HG03520 (cell line): Measurements from ENCODE around the gene MPHOSPH6.
"Not testable (repeated sequence)": the region's sequence is repeated elsewhere in the genome, so short reads cannot be mapped to it uniquely, and the experiment has no call there.

Experiments
- ATAC-seq: cut with Tn5 transposase; IDR thresholded peaks from one replicate; pipeline ENCODE4 v1.9.1; 2021; ENCODE audit warnings: mild to moderate bottlenecking, moderate library complexity; ENCODE audit not compliant: unreplicated experiment

MPHOSPH6 gene

DNA sequence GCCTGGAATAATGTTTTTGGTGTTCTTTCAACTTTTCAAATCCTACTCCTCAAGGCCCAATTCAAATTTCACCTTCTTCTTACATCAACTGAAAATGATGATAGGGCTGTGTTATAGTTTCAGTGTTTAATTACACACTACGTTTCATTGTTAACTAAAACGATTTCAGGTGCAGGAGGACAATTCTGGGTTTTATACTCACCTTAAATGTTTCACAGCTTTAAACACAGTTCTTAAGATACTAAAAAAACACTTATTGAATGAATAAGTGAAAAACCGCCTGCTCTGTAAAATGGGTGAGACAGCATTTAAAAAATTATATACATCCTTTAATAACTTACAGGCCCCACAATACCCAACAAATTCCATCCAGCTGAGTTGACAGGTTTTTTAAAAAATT is 6.2 kb upstream of the MPHOSPH6 start:
- no peak for ATAC-seq

DNA sequence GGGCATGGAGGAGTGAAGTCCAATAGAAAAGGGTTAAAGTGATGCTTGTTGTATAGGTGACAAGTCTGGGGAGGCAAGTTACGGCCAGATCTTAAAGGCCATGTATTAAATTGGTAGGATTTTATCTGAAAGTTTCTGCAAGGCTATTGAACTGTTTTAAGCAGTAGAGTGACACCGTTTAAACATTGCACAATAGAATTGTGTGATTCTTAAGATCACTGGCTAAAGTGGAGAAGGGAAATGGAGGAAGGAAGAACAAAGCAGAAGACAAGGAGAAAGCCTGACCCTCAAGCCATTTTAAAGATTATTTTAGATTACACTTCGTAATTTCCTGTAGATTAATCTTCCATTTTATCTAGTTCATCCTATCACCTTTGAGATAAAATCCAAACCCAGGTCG is 5.6 kb upstream of the MPHOSPH6 start:
- no peak for ATAC-seq

DNA sequence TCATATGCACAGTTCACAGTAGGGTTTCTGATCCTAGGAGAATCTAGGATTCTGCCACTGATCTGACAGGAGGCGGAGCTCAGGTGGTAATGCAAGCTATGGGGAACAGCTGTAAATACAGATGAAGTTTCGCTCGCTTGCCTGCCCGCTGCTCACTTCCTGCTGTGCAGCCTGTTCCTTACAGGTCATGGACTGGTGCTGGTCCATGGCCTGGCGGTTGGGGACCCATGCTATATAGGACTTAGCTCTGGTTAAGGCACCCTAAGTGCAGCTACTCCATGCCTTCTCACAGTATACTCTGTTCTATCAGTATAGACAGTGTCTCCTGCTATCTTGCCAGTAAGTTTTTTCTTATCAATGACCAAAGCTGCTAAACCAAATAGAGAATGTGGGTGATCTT is 2.4 kb downstream of the MPHOSPH6 start:
- ATAC-seq: no peak

GRCh38 chr16:82160226-82160625 is 9.8 kb downstream of the MPHOSPH6 start:
- no peak for ATAC-seq

GRCh38 chr16:82157836-82158235 is 12.2 kb downstream of the MPHOSPH6 start:
- ATAC-seq: no peak

- ATAC-seq: no peak
Observed at GRCh38 chr16:82157534-82157812, 12.6 kb downstream of the MPHOSPH6 start.

DNA sequence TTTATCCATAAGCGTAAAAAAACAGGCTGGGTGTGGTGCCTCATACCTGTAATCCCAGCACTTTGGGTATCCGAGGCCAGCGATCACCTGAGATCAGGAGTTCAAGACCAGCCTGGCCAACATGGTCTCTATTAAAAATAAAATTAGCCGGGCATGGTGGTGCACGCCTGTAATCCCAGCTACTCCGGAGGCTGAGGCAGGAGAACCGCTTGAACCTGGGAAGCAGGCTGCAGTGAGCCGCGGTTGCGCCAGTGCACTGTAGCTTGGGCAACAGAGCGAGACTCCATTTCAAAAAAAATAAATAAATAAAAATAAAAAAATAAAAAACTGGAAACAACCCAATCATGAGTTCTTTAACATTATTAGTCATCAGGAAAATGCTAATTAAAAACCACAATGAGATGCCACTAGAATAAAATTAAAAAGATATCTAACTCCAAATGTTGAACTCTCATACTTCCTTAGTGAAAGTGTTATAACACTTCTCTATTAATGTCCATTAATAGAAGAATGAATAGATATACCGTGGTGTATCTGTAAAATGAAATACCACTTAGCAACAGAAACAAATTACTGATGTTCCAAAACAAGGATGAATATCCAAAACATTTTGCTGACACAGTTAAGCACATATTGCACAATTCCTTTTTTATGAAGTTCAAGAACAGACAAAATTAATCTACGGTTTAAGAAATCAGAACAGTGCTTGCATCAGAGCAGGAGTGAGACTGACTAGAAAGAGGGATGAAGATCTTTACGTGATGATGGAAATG is 13.1 kb downstream of the MPHOSPH6 start:
- no peak for ATAC-seq

DNA sequence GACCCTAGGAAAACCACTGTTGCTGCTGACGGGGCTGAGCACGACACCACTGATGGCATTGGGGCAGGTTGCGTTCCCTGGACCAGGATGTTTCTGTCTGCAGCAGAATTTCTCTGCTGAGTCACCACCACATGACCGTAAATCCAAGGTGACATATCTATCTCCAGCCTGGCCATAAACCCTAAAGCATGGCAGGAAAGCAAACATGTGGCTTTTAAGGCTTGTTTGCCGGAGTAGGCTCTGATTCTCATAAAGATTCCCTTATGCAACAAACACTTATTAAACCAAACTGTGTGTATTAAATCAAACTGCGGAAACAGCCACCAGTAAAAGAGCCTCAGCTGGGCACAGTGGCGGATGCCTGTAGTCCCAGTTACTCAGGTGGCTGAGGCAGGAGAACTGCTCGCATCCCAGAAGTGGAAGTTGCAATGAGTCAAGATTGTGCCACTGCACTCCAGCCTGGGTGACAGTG is 17.3 kb downstream of the MPHOSPH6 start:
- no peak for ATAC-seq

GRCh38 chr16:82152196-82152595 is 17.8 kb downstream of the MPHOSPH6 start:
- no peak for ATAC-seq

GRCh38 chr16:82150549-82150948 is 19.5 kb downstream of the MPHOSPH6 start:
- no peak for ATAC-seq

DNA sequence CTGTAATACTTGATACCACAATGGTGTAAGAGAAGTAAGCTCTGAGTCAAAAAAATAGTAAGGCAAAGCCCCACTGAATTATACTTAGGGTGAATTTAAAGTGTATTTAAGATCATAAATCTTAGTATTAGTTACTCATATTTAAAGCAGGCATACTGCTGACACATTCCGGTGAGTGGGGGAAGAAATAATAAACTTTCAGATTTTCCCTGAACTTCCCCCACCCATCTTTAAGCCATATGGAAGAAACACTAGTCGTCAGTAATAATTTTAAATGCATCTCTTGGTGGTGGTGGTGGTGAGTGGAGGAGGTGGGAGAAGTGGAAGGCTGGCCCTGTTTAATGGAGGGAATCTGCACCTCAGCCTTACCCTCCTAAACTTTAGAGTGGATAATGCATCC is 20.5 kb downstream of the MPHOSPH6 start:
- ATAC-seq: no peak

DNA sequence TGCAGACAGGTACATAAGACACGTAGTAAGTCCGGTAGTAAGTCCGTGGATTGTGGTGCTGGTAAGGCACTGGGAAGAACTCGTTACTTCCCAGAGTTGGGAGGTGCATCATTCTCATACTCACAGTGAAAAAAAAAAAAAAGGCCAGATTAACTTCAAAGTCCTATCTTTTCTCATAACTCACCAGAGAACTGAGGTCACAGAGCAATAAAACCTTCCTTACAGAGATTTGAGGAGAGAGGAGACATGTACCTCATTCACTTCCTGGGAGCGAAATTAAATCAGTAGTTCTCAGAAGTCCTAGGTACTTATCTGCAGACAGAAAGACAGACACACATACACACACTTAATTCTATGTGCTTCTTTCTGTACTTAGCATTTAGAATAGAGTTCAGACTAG is 22.5 kb downstream of the MPHOSPH6 start:
- ATAC-seq: no peak

DNA sequence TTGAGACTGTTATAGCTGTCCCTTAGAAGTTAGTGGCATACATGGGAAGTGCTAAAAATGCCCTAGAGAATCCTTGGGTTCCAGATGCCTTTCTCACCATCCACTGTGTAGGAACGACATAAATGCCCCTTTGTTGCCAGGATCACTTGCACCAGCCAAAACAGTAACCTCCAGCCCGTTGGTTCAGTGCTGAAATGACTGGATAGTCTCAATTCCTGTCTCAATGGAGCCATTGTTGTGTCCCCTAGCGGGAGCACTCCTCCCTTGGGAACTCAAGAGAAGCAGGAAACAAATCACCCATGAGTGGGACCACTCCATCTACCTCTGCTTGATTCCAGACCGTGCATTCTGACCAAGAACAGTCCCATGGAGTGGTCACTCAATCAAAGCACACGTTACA is 23.1 kb downstream of the MPHOSPH6 start:
- ATAC-seq: no peak

DNA sequence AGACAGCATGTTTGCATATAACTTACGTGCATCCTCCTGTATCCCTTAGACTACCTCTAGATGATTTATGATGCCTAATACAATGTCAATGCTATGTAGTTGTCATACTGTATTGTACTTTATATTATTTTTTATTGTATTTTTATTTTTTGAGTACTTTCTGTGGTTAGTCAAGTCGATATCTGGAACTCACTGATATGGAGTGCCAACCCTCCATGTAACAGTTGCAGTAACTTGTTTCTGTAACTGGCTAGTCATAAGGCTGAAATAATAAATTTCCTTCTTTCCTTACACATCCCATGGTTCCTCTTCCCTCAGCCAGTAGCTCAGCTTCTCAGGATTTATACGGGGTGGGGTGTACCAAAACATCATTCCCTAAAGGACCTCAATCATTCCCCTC is 23.5 kb downstream of the MPHOSPH6 start:
- ATAC-seq: no peak

- not testable (repeated sequence) for ATAC-seq
Observed at GRCh38 chr16:82139286-82139571, 30.8 kb downstream of the MPHOSPH6 start.

DNA sequence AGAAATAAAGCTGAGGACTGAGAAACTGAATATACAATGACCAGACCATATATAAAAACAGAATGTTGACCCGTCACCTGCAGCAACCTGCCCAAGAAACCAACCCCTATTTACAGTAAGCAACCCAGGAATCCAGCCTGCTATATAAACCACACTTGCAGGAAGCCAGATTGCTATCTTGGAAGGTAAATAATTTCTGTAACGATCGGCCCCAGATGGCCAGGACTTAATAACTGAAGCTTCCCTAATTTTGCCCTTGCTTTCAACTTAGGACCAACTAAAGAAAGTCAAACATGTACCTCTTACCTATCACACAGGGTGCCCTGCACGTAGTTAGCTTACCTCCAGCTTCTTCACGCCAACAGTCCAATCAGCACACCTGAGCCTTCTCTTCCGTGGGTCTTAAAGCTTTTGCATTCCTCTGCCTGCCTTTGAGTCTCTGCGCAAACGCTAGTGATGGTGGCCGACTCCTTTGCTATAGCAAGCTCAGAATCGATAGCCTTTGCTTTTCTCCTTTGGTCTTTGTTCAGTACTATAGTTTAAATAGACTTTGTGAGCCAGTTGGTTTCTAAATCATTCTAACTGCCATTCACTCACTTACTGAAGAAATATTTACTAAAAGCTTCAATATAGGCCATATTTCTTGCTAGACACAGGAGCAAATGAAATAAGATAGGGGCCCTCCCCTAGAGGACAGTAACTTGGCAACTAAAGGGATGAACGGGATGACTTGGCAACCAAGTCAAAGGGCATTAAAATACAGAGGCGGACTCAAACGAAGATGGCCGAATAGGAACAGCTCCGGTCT is 31.3 kb downstream of the MPHOSPH6 start:
- no peak for ATAC-seq

GRCh38 chr16:82137822-82138167 is 32.2 kb downstream of the MPHOSPH6 start:
- no peak for ATAC-seq

DNA sequence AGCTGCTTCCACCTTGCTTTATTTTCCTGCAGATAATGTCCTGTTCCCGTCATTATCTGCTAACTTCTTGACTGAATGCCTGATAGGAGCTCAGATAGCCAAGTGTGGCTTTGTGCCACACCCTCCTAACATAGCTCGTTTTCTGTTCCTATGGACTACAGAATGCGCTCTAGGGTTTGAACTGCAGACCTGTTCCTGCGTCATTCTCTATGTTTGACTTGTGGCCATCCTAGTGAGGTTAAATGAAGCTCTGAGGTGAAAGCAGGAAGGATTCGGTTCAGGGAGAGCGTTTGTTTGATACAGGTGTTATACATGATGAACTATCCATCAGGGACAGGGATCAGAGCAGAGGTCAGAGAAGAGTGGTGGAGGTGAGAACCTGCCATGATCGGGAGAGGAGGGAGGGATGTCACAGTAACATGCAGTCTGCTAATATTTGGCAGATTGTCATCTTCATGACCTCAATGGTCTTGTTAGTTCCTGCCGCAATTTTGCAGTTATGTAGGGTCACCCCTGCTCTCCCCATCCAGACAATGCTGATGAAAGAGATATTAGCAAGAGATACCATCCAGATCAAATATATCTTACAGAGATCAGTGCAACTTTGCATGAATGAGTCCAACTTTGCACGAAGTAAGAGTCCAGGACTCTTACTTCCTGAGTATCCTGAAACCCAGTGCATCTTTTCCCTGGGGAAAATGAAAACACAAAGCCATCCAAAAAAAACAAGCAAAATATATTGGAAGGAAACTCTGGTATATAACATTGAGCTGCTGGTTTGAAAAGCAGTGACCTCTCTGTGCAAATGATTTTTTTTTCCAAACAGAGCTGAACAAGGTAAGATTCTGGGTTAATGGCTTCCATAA is 32.8 kb downstream of the MPHOSPH6 start:
- no peak for ATAC-seq

GRCh38 chr16:82135844-82136243 is 34.2 kb downstream of the MPHOSPH6 start:
- no peak for ATAC-seq

GRCh38 chr16:82134846-82135245 is 35.2 kb downstream of the MPHOSPH6 start:
- ATAC-seq: no peak

DNA sequence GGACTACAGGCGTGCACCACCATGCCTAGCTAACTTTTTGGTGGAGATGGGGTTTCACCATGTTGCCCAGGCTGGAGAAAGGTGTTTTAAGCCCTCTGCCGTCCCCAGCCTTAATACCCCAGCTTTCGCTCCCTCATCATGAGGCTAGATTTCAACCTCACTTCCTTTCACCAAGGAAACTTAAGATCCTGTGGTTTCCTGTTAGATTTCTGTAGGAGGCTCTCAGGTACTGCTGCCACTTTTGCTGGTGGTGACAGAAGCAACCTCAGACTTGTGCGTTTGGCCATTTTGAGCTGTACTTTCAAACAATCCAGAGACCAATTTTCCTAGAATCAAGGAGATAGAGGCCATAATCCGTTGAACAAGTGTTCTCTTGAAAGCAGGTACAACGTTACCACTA is 36.2 kb downstream of the MPHOSPH6 start:
- ATAC-seq: no peak

- ATAC-seq: no peak
Observed at GRCh38 chr16:82129881-82130280, 40.1 kb downstream of the MPHOSPH6 start.
